Stimulated activated CD8-positive, alpha-beta memory T cell treated with anti-CD3 and anti-CD28 coated beads, Interleukin-15, amount 100 ng/mL, for 48 hours (primary cell): ENCODE data around the gene ARG1.
A peak's percentile ranks its signal among the peaks of the same experiment; 100 is the strongest.
"Not testable (repeated sequence)": the region's sequence is repeated elsewhere in the genome, so short reads cannot be mapped to it uniquely, and the experiment has no call there.

Experiments
- DNase-seq, 2 donors: peaks; one replicate each; pipeline ENCODE4 v3.0.0-alpha.2; 2020; ENCODE audit warnings: low read depth in 2 of 2

Gene ARG1

GRCh38 chr6:131572686-131573415 is at the start of gene ARG1:
Gene ARG1 (plus strand): TSS chr6:131573226. CDS start chr6:131573283, 57 bp downstream.
- DNase-seq: no peak

GRCh38 chr6:131523988-131524673 is 48.9 kb upstream of the ARG1 start:
- no peak for DNase-seq

- no peak for DNase-seq
These were observed 48.2 kb upstream of the ARG1 start for GRCh38 chr6:131524695-131525336.

- not testable (repeated sequence) for DNase-seq
These were observed 42.1 kb upstream of the ARG1 start for GRCh38 chr6:131530936-131531335.

- DNase-seq: not testable (repeated sequence)
These were observed 41.3 kb upstream of the ARG1 start for GRCh38 chr6:131531681-131532080.

GRCh38 chr6:131532580-131533039 is 40.4 kb upstream of the ARG1 start:
- DNase-seq: peak; percentile 36 to 59

- DNase-seq: not testable (repeated sequence)
These were observed 34.4 kb upstream of the ARG1 start for GRCh38 chr6:131538615-131539014.

GRCh38 chr6:131545317-131545716 is 27.7 kb upstream of the ARG1 start:
- DNase-seq: no peak

- DNase-seq: no peak
These were observed 25.5 kb upstream of the ARG1 start for GRCh38 chr6:131547488-131547887.

GRCh38 chr6:131548441-131548840 is 24.6 kb upstream of the ARG1 start:
- no peak for DNase-seq

- DNase-seq: no peak
These were observed 23.2 kb upstream of the ARG1 start for GRCh38 chr6:131549811-131550210.

- no peak for DNase-seq
These were observed 21.1 kb upstream of the ARG1 start for GRCh38 chr6:131551902-131552301.

- no peak for DNase-seq
These were observed 20.5 kb upstream of the ARG1 start for GRCh38 chr6:131552572-131552971.

- DNase-seq: no peak
These were observed 17.0 kb upstream of the ARG1 start for GRCh38 chr6:131555992-131556391.

- no peak for DNase-seq
These were observed 14.1 kb upstream of the ARG1 start for GRCh38 chr6:131558922-131559321.

GRCh38 chr6:131561925-131562707 is 10.9 kb upstream of the ARG1 start:
- DNase-seq: no peak

- no peak for DNase-seq
These were observed 8.0 kb upstream of the ARG1 start for GRCh38 chr6:131565056-131565455.

GRCh38 chr6:131568726-131569125 is 4.3 kb upstream of the ARG1 start:
- DNase-seq: no peak

GRCh38 chr6:131574133-131574532 is 1.1 kb downstream of the ARG1 start:
- no peak for DNase-seq

GRCh38 chr6:131574686-131575085 is 1.7 kb downstream of the ARG1 start:
- DNase-seq: no peak

- DNase-seq: no peak
These were observed 2.9 kb downstream of the ARG1 start for GRCh38 chr6:131575834-131576478.
